GM23338 (cell line): ENCODE results near the gene MBD2. TPM values are rescaled to one million over a fixed set of nuclear protein-coding genes. Genes with fewer than 3 reads are reported as not detected.

Source experiments
- polyA plus RNA-seq: library from polyadenylated mRNA; unstranded; fragments of >200 nt; fragmentation: Nextera tagmentation; extraction: Ambion mirVana; gene quantifications from 2 replicates; pipeline ENCODE4 v1.2.1, GENCODE V29; 2016
- small RNA-seq: library from RNA; depleted of rRNA; stranded (forward); fragments of <200 nt; gene quantifications from one replicate; pipeline ENCODE3, GENCODE V24; 2014; ENCODE audit warnings: low replicate concordance
- total RNA-seq: library from RNA; depleted of rRNA; stranded (reverse); fragments of >200 nt; shearing (Covaris generic); gene quantifications from 2 replicates; pipeline ENCODE4 v1.2.3, GENCODE V29; 2014; rRNA removed

The MBD2 gene
- total and polyA plus RNA-seq, 2 experiments from 2014 or later = 11.2 to 39.2 TPM

Small RNAs within 50 kb of the gene (small RNA-seq; reads per million reads assigned to genes)
- 1.9 reads per million, percentile 80 among the genes with 10 or more reads in this experiment for gene SNORA37

Other genes with a start within 250 kb of the MBD2 start
- 38.3 and 41.5 TPM in 2 replicates for gene POLI, start 44.8 kb upstream of the MBD2 start, total RNA-seq
- gene POLI, start 44.8 kb upstream of the MBD2 start, polyA plus RNA-seq = 17.6 and 30.1 TPM in 2 replicates
- gene STARD6, start 133.2 kb upstream of the MBD2 start, total RNA-seq = not detected in 2 replicates
- gene STARD6, start 133.2 kb upstream of the MBD2 start, polyA plus RNA-seq = not detected in 2 replicates
- gene C18orf54, start 133.2 kb upstream of the MBD2 start, total RNA-seq = 29.6 and 35.0 TPM in 2 replicates
- gene C18orf54, start 133.2 kb upstream of the MBD2 start, polyA plus RNA-seq = 11.1 and 13.9 TPM in 2 replicates